HG02623 (cell line): Measurements from ENCODE around the gene SETSIP.
"Not testable (repeated sequence)": the region's sequence is repeated elsewhere in the genome, so short reads cannot be mapped to it uniquely, and the experiment has no call there.

Experiments
- ATAC-seq: cut with Tn5 transposase; IDR thresholded peaks from one replicate; pipeline ENCODE4 v1.9.1; 2021; ENCODE audit warnings: moderate library complexity; ENCODE audit not compliant: unreplicated experiment

SETSIP gene

GRCh38 chr1:92065042-92065441, 10.2 kb downstream of the SETSIP start:
- ATAC-seq: no peak

GRCh38 chr1:92051948-92052347, 23.3 kb downstream of the SETSIP start:
- no peak for ATAC-seq

- ATAC-seq: no peak
Observed at GRCh38 chr1:92045766-92046495, 29.3 kb downstream of the SETSIP start.

DNA sequence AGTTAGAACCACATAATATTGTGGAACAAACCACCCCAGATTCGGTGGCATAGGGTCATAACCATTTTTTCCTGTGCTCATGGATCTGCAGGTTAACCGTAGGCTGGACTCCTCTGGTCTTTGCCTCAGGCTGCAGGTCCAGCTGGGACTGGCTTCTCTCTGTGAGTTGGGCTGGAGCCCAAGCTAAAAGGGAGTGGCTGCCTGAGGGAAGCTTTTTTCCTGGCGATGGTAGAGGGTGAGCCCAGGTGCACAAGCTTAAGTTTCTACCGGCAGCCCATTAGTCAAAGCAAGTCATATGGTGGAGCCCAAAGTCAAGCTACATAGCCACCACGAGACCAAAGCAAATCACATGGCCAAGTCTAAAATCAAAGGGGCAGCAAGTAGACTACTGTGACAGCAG, 31.6 kb downstream of the SETSIP start:
- no peak for ATAC-seq

DNA sequence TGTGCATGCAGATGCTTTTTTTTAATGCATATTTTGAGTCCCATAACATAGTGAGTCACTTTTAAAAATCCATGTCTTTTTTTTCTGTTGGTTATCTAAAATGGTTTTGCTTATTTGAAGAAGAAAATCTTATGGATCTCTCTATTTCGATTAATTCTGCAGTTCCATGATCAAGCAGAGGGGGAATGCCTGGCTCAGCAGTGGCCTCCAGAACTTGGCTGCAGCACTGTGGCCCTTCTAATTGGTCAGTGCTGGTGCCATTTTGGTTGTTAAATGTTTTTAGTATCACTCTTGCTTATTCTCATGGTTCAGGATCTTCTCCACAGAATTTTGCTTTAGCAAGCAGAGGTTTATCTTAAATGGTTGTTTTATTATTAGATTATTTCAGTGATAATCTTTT, 34.2 kb downstream of the SETSIP start:
- no peak for ATAC-seq

- no peak for ATAC-seq
Observed at GRCh38 chr1:92038695-92039346, 36.4 kb downstream of the SETSIP start.

DNA sequence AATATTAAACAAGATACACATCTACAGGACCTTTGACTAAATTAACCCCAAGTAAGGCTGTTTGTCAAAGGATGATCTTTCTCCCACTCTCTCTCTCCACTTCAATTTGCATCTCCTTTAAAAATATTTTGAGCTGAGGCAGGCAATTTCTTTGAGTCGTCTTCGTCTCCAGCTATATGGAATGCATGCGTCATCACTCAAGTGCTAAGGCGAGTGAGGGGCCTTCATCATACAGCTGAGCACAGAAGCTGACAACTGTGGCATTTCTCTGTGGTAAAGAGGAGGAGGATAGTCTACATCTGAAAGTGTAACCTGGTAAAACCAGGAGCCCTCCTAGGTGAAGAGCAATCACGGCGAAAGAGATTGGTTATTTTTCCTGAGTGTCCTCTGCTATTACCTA, 37.8 kb downstream of the SETSIP start:
- no peak for ATAC-seq

DNA sequence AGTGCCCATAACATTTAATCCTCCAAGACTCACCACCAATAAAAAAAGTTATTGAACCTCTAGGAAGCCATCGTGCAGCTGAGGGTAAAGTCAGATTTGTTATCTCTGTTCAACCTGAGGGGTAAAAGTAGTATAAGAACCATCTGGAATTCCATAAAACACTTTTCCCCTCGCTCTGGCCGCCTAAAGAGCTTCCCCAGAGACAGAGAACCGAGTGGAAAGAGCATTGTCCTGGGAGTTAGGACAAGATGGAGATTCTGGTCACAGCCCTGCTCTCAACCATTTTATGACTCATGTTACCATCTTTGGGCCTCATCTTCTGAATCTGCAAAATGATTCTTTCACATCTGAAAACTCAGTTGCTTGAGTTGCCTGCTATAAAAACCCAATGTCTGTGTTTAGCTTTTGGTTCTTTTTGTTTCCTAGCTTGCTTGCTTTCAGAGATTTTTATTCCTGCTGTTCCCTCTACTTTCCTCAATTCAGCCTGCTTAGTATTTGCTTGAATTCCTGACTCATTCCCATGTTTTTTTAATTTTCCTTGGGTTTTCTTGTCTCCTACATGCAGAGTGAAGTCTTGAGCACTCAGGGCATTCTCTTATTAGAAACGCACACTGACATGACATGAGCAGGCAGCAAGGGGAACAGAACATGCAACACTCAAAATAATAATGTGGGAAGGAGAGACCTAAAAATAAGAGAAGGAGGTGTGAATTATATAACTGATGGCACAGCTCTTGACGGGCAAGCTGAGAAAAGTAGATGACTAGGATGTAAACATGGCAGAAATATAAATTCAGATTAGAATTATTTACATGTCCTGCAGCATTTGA, 43.7 kb downstream of the SETSIP start:
- no peak for ATAC-seq

GRCh38 chr1:92030656-92031107, 44.5 kb downstream of the SETSIP start:
- no peak for ATAC-seq

DNA sequence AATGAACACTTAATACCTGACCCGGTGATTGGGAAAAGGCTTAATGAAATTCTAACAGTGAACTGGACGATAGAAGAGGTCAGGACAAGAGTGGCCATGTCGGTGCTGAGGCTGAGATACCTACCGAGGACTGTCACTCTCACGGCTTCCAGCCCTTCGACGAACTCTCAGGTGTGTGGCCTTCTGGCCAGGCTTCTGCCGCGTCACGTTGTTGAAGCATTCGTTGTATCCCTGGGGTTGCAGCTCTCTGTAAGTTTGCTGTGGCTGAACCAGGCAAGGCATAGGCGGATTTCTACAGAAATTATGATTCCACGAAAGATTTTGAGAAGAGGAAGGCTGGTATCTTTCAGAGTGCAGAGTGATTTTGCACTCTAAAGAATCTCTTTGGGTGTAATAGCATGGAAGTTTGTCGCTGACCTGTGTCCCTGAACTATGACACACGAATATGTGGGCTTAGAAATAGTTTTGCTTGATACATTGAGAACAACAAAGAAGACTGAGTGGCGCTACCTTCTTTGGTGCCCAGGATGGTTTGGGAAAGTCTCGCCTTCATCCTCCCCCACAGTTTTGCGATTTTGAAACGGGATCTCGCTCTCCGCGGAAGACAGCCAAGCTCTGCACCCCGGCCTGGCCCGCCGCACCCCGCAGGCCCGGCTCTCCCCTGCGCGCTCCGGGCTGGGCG, 45.8 kb downstream of the SETSIP start:
- ATAC-seq: no peak

GRCh38 chr1:92026806-92027205, 48.4 kb downstream of the SETSIP start:
- ATAC-seq: no peak

GRCh38 chr1:92026042-92026441, 49.2 kb downstream of the SETSIP start:
- not testable (repeated sequence) for ATAC-seq
